GM18858 (cell line): ENCODE measurements around the gene KDM2B.

ENCODE experiments used
- ATAC-seq: cut with Tn5 transposase; IDR thresholded peaks from one replicate; pipeline ENCODE4 v1.9.1; 2021; ENCODE audit not compliant: unreplicated experiment

KDM2B gene

GRCh38 chr12:121565076-121565475 lies 15.7 kb downstream of the KDM2B start:
- ATAC-seq: no peak

DNA sequence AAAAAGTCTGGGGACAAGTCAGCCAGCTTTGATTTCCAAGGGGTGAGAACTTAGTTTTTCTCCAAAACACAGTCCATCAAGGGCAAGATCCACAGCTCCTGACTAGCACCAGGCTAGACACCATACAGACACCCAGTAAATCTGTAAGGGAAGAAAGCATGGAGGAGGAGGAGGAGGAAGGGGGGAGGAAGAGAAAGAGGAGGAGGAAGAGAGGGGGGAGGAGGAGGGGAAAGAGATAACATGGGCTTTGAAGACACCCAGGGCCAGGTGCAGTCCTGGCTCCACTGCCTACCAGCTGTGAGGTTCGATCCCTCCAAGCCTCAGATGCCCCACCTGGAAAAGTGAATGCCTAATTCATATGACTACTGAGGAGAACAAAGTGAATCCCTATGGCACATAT lies 18.3 kb downstream of the KDM2B start:
- ATAC-seq: no peak

DNA sequence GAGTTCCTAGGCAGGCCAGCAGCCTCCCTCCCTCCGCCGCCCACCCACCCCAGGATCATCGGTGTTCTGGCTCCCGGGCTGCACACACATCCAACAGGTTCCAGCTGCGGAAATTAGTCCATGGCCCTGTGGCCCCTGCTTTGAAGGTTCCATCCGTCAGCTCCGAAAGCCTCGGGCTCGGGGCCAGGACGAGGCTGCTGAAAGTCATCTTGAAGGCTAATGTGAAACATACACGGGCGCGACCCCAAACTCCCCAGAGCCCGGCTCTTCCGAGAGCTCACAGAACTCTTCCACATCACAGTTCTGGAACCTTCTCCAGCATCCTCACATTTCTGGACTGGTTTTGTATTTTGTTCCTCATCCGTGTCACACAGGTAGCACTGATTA lies 19.8 kb downstream of the KDM2B start:
- no peak for ATAC-seq

DNA sequence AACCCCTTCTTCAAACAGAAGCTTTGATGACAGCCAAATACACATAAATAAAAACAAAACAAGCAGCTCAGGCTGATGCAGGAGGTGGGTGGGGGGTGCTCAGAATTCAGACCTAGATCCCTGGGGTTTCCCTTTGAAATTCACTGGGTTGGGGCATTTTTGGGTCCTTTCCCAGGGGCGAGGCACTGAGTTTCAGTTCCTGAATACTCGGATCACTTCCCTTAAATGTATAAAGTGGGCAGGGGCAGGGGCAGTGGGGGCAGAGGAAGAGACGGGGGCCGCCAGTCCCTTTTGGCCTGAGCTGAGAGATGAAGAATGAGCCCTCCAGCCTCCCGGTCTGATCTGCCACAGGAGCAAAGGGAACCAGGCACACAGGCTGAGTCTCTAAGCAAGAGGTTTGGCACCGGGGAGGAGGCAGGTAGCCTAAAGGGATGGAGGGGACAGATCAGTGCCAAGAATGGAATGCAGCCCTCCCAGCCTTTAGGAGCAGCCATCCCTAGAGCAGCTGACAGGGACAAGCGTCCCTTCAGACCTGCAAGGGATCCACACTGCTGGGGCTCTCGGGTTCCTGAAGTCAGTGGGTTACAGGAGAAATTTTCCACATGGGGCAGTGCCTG lies 20.3 kb downstream of the KDM2B start:
- ATAC-seq: no peak

DNA sequence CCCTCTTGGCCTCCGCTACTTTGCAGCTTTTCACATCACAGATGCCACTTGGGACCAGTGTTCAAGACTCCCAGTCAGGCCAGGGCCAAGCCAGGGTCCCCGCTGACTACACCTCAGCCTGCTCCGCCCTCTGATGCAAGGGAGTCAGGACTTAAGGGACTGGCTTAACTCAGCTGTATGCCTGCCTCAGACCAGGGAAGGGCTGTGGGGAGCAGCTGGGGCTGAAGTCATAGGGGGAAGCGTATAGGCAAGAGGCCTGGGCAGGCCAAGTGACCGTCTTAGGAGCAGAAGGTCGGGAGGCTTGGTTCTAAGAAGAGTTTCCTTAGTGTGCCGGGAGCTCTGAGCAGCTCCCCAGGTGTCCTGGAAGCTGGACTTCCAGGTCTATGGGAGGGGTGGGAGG lies 21.9 kb downstream of the KDM2B start:
- no peak for ATAC-seq

- ATAC-seq: no peak
Observed at GRCh38 chr12:121550974-121551634, 29.7 kb downstream of the KDM2B start.

GRCh38 chr12:121549075-121549474 lies 31.7 kb downstream of the KDM2B start:
- ATAC-seq: no peak

DNA sequence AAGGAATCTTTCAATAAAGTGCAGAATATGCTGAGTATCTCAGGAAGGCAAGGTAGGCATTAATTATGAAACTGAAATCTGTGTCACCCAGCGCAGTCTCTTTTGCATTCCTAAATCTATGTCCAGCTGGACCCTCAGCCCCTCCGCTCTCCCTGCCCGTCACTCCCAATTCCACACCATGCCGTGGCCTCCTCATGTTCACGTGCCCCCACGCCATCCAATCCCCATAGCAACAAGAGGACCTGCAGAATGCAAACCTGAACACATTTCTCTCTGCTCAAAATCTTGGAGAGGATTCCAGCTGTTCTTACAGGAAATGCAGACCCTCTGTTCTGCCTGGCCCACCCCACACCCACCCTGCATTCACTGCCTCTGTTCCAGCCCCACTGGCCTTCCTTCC lies 35.3 kb downstream of the KDM2B start:
- ATAC-seq: no peak

GRCh38 chr12:121543786-121544185 lies 37.0 kb downstream of the KDM2B start:
- ATAC-seq: no peak

GRCh38 chr12:121539908-121540307 lies 40.9 kb downstream of the KDM2B start:
- no peak for ATAC-seq

DNA sequence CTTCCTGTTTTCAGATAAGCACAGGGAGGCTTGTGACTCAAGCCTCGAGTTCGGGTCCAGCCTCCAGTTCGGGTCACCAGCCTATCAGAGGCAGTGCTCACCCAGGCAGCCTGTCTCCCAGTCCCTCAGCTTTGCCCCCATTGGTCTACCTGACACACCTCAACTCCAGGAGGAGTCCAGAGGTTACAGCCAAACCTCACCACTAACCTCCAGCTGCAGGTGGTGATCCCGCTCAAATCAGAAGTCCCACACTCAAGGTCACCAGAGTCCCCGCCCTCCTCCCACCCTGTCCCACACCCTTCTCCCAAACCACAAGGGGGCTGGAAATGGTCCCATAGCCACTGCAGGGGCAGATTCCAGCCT lies 42.1 kb downstream of the KDM2B start:
- ATAC-seq: no peak

GRCh38 chr12:121537814-121538698 lies 42.8 kb downstream of the KDM2B start:
- ATAC-seq: peak; percentile 2

GRCh38 chr12:121536899-121537813 lies 43.7 kb downstream of the KDM2B start:
- peak; percentile 42 for ATAC-seq

- ATAC-seq: peak; percentile 39
Observed at GRCh38 chr12:121536054-121536898, 44.5 kb downstream of the KDM2B start.

- no peak for ATAC-seq
Observed at GRCh38 chr12:121535150-121536053, 45.4 kb downstream of the KDM2B start.

DNA sequence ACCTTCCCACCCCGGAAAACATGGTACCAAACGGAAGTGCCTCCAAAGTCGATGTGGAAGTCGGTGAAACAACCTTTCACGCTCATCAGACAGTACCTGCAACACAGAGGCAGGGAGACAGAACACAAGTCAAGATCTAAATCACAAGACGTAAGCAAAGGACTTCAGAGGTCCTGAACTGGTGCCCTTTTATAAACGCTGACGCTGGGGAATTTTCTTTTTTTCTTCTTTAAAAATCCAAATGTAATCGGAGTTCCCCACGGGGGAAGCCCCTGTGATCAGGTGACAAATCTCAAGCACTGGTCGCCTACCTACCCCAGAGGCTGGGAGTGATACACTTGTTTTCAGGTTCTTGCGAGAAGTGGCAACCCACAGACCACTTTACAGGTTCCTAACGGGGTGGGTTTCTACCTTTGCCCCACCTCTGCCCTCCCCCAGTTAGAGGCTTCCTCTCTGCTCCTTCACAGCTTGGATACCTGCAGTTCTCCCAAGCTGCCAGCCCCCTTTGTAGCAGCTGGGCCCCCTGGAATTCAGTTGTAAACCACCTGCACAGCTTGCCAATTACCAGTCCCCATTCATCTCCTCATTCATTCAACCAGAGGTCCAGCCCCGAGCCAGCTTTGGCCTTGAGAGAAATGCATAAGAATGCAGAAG lies 46.2 kb downstream of the KDM2B start:
- no peak for ATAC-seq

DNA sequence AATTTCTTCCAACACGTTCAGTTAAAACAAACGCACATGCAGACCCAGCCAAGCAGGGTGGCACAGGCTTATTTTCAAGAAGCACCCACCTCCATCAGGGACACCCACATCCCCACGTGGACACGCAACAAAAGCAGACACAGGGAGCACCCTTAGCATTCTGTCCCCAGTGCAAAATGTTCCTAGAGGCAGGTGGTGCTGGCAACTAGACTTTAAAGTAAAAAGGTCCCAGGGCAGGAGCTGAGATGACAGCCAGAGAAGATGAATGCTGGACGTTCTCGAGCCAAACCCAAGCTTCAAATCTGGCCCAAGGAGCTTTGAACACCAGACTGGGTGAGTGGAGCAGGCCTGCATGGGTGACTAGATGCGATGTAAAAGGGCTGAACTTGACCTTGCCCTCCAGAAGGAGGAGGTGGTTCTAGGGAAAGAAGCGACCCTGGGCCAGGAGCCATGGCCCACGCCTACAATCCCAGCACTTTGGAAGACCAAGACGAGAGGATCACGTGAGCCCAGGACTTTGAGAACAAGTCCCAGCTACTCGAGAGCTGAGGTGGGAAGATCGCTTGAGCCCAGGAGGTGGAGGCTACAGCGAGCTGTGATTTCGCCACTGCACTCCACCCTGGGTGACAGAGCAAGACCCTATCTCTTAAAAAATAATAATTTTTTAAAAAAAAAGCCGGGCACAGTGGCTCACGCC lies 47.3 kb downstream of the KDM2B start:
- no peak for ATAC-seq
